Astrocyte of the spinal cord (primary cell): ENCODE data around the gene SLC22A12.

Source experiments
- DNase-seq: peaks from one replicate; pipeline ENCODE4 v3.0.0; 2011; ENCODE audit warnings: low read depth, low spot score
- H3K4me3 ChIP-seq: 2 replicates; pipeline ENCODE4 v1.5.1; 2011; ENCODE audit warnings: low read depth, mild to moderate bottlenecking, low read length, moderate library complexity
- CTCF ChIP-seq: IDR thresholded peaks from 2 replicates; pipeline ENCODE4 v1.5.1; 2012; ENCODE audit warnings: low read depth, mild to moderate bottlenecking, low read length, inconsistent platforms
- in situ Hi-C: cut with HindIII; loops from 2 replicates; pipeline ENCODE4 v1.10.0; 2017; ENCODE audit warnings: low sequenced_read_pairs

Gene SLC22A12

GRCh38 chr11:64571410-64572091 lies 19.5 kb upstream of the SLC22A12 start:
- no peak for TF ChIP-seq CTCF
- DNase-seq: no peak
- H3K4me3 ChIP-seq: no peak overlapping the region
- in situ Hi-C loops: no loop called here

DNA sequence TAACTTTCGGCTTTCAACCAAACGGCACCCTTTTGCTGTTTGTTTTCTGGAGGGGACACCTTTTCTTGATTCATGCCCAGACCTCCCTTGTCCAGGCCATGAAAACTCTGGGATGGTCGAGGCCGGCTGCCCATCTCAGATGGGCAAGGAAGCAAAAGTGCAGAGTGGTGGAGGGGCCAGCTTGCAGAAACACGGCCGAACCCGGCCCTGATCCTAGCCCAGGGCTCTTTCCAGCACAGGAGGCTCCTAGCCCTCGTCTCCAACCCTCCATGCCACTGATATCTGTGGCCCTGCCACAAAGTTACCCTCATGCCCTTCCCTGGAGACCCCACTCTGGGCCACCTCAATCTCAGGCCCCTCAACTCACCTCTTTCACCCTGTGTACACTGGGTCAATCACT lies 18.9 kb upstream of the SLC22A12 start:
- in situ Hi-C loops: no loop called here
- H3K4me3 ChIP-seq: no peak overlapping the region
- TF ChIP-seq CTCF: no peak
- no peak for DNase-seq

- TF ChIP-seq CTCF: no peak
- in situ Hi-C loops: no loop called here
- DNase-seq: no peak
- H3K4me3 ChIP-seq: no peak overlapping the region
These were observed 13.8 kb upstream of the SLC22A12 start for GRCh38 chr11:64577202-64577601.

DNA sequence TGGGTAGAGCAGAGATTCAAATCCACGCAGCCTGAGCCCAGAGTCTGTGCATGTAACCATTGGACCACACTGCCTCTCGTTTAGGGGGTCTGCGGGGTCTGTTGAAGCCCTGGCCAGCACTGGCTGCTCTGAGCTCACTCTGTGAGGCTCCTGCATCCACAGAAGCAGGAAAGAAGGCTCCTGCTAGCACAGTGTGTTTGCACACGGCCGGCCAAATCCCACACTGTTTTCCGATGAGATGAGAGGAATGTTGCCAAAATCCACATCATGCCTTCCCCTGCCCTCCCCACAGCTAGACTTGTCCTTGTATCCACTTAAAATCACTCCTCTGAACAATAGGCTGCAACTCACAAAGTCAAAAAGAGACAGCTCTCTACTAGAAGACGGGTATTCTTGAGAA lies 10.6 kb upstream of the SLC22A12 start:
- no peak overlapping the region for H3K4me3 ChIP-seq
- TF ChIP-seq CTCF: no peak
- no peak for DNase-seq
- in situ Hi-C loops: no loop called here

DNA sequence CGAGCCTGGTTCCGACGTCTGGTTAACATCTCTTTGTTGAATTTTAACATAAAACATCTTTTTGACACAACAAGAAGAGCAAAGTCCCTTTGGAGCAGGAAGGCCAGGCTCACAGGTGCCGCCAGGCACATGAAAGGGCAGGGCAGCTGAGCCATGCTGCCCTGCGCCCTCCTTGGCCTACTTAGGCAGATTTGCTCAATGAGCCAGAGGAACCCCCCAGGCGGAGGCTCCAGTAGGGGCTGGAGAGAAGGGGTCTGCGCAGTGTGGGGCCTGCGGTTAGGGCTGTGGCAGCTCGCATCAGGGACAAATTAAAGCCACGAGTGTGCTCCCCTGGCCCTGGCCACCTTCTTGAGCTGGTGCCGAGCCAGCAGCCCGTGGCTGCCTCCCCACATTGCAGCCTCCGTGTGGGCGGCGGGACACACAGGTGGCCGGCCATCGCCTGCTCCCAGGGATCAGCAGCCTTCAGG lies 9.9 kb upstream of the SLC22A12 start:
- TF ChIP-seq CTCF: no peak
- no peak for DNase-seq
- in situ Hi-C loops: no loop called here
- H3K4me3 ChIP-seq: no peak overlapping the region

DNA sequence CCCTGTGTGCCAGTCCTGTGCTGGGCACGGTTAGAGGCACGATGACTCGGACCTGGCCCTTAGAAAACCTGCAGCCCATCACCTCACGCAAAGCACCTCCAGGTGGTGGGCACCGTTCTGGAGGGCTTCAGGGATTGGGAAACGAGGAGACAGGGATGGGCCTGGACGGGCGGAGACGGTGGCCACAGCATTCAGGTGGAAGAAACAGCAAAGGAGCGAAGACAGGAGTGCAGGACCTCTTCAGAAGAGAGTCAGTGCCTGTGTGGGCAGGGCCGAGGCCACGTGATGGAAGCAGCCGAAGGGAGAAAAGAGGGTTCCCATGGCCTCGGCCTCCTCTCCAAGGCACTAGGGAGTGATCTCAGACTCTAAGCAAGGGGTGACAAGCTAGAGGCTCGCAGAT lies 8.1 kb upstream of the SLC22A12 start:
- TF ChIP-seq CTCF: no peak
- in situ Hi-C loops: no loop called here
- no peak overlapping the region for H3K4me3 ChIP-seq
- no peak for DNase-seq
